ENCODE data around the gene COLGALT1.
"Not testable (repeated sequence)": the region's sequence is repeated elsewhere in the genome, so short reads cannot be mapped to it uniquely, and the experiment has no call there.

Gene COLGALT1

DNA sequence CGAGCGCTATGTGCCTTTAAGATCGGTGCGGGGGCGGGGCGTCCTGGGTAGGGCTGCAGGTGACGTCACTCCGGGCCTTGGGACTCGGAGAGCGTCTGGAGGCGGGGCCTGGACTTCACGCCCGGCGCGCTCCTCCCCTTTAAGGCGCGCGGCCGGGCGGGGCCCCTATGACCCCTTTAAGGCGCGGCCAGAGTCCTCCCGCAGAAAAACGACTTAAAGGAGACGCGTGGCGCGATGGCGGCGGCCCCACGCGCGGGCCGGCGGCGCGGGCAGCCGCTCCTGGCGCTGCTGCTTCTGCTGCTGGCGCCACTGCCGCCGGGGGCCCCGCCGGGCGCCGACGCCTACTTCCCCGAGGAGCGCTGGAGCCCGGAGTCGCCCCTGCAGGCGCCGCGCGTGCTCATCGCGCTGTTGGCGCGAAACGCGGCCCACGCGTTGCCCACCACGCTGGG lies at the start of gene COLGALT1:
TSS of gene COLGALT1 (plus strand) at position 170 of the 449 bp plus-strand sequence. CDS start at position 235, 65 bp downstream.
- DNase-seq = peak; percentile 92

DNA sequence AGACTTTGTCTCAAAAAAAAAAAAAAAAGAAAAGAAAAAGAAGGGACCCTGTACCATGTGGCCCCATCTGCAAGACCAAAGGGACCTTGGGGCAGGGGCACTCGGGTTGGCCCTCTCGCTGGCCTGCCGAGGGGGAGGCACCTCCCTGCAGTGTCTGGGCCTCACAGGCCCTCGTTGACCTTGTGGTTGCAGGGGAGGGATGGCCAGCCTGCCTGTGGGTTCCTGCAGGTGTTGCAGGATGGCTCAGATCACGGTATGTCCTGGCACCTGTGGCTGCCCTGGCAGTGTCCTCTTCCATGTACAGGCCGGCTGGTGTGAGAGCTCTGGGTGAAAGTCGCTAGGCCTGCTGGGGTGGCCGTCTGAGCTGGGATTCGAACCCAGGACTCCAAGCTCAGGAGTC lies 48.7 kb upstream of the COLGALT1 start:
- DNase-seq = no peak

DNA sequence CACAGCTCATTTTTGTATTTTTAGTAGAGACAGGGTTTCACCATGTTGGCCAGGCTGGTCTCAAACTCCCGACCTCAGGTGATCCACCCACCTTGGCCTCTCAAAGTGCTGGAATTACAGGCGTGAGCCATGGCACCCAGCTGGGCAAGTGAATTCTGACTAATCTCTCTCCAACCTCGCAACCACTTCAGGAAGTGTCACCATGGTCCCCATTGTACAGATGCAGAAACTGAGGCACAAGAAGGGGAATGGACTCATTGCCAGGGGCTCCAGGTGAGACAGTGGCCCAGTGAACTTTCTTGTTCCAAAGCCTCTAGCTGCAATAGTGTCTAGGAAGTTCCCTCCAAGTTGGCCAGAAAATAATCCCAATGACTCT lies 46.9 kb upstream of the COLGALT1 start:
- not testable (repeated sequence) for DNase-seq

DNA sequence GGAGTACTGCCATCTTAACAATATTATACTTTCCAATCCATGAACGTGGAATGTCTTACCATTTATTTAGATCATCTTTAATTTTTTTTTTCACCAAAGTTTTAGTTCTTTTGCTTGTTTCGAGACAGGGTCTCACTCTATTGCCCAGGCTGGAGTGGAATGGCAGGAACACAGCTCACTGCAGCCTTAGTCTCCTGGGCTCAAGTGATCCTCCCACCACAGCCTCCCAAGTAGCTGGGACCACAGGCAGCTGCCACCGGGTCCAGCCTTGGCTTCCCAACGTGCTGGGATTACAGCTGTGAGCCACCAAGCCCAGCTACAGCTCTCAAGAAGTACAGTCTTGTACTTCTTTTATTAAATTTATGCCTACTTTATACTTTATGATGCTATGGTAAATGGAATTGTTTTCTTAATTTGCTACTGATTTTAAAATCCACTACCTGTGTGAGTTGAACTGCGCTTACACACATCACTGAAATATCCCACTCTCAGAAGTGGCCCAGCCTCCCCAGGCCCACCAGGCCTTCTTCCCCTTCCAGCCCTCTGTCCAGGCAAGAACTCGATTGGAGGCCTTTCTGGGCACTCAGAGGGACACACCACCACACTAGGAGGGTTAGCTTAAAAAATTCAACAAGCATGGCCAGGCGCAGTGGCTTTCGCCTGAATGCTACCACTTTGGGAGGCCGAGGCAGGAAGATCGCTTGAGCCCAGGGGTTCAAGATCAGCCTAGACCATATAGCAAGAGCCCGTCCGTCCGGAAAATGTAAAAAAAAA lies 45.0 kb upstream of the COLGALT1 start:
- no peak for DNase-seq

DNA sequence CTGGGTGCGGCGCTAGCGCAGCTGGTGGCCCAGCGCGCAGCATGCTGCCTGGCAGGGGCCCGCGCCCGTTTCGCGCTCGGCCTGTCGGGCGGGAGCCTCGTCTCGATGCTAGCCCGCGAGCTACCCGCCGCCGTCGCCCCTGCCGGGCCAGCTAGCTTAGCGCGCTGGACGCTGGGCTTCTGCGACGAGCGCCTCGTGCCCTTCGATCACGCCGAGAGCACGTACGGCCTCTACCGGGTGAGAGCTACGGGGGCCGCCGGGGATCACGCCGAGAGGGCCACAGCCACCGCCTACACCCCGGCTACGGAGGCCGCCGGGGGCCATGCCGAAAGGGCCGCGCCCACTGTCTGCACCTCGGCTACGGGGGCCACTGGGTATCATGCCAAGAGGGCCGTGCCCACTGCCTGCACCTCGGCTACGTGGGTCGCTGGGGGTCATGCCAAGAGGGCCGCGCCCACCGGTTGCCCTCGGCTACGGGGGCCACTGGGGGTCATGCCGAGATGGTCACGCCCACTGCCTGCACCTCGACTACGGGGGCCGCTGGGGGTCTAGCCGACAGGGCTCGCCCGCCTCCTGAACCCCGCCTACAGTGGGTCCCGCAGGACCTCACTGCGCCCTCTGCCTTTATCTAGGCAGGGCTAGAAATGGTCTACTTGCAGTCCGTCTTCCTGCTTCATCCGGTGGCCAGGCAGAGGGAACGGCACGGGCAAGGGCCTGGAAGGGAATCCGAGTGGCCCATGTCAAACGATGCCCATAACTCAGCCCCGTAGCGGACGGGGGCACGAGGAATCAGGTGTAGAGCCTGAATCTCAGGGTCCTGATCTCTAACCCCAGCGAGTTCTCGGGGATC lies 43.5 kb upstream of the COLGALT1 start:
- DNase-seq = peak; percentile 33

DNA sequence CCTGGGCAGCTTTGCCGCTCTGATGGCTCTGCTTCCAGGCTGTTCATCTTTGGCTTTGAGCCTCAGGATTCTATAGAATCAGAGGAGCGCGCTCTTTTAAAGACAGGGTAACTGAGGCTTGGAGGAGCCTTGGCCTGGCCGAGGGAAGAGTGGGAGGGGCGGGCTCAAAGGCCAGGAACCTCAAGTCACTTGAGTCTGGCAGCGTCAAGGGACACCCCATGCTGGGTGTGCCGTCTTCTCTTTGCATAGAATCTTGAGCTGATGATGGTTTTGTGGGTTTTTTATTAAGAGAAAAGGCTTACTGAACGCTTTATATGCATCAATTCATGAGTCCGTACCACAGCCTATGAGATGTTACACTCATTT lies 42.9 kb upstream of the COLGALT1 start:
- no peak for DNase-seq

DNA sequence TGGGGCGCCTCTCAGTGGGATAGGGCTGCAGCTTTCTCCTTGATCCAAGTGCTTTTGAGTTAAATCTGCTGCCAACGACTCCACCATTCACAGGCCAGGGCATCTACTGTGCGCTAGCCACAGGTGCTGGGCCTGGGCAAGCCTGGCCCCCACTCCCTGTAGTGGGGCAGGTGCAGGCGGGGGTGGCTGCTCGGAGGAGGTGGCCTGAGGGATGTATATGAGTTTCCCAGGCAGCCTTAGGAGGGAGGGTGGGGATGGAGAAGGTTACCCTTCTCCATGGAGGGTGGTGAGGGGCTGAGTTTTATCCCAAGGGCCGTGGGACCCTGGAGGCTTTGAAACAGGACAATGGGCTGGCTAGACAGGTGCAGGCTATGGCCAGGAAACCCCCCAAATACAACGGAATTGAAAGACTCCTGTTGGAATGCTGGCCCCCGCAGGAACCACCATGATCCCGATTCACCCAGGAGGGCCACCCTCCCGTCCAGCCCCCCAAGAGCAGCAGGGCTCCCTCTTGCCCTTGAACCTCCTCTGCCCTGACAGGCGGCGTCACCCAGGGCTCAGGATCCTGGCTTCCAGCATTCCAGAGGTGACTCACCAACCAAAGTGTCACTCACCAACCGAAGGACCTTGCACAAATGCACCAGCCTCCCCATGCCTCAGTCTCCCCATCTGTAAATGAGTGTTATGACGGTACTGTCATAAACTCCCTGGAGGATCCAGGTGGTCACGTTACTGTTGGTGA lies 39.9 kb upstream of the COLGALT1 start:
- DNase-seq = no peak

DNA sequence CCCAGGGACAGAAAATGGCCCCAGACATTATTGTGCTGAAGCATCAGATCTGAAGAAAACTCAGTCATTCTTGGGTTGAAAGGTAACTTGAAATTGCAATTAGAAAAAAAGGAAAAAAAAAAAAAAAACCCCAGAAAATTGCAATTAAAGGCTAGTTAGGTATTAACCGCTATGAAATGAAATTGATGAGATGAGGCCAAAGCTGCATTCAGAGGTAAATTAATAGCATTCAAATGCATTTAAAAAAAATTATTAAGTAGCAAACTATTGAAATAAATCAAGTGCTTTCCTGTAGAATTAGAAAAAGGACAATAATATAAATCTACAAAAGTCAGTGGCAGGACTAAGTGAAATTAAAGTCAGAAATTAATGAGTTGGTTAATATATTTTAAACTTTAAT lies 37.6 kb upstream of the COLGALT1 start:
- no peak for DNase-seq

DNA sequence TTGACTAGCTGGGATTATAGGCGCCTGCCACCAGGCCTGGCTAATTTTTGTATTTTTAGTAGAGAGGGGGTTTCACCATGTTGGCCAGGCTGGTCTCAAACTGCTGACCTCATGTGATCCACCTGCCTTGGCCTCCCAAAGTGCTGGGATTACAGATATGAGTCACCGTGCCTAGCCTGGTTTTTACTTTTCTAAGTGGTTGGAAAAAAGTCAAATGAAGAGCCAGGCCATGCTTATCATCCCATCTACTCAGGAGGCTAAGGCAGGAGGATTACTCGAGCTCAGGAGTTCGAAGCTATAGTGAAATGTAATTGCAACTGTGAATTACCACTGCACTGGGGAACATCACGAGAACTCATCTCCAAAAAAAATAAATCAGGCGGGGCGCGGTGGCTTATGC lies 36.8 kb upstream of the COLGALT1 start:
- DNase-seq = not testable (repeated sequence)

DNA sequence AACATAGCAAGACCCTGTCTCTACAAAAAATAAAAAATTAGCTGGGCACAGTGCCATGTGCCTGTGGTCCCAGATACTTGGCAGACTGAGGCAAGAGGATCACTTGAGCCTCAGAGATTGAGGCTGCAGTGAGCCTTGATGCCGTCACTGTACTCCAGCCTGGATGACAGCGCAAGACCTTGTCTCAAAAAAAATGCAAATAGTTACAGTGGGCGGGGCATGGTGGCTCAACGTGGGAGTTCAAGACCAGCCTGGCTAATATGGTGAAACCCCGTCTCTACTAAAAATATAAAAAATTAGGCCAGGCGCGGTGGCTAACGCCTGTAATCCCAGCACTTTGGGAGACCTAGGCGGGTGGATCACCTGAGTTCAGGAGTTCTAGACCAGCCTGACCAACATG lies 35.5 kb upstream of the COLGALT1 start:
- DNase-seq = no peak

DNA sequence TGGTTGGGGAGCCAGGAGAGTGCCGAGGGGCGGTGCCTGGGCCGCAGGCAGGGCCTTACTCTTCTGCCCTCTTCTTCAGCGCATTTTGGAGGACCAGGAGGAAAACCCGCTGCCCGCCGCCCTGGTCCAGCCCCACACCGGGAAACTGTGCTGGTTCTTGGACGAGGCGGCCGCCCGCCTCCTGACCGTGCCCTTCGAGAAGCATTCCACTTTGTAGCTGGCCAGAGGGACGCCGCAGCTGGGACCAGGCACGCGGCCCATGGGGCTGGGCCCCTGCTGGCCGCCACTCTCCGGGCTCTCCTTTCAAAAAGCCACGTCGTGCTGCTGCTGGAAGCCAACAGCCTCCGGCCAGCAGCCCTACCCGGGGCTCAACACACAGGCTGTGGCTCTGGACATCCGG lies 34.6 kb upstream of the COLGALT1 start:
- DNase-seq = no peak

DNA sequence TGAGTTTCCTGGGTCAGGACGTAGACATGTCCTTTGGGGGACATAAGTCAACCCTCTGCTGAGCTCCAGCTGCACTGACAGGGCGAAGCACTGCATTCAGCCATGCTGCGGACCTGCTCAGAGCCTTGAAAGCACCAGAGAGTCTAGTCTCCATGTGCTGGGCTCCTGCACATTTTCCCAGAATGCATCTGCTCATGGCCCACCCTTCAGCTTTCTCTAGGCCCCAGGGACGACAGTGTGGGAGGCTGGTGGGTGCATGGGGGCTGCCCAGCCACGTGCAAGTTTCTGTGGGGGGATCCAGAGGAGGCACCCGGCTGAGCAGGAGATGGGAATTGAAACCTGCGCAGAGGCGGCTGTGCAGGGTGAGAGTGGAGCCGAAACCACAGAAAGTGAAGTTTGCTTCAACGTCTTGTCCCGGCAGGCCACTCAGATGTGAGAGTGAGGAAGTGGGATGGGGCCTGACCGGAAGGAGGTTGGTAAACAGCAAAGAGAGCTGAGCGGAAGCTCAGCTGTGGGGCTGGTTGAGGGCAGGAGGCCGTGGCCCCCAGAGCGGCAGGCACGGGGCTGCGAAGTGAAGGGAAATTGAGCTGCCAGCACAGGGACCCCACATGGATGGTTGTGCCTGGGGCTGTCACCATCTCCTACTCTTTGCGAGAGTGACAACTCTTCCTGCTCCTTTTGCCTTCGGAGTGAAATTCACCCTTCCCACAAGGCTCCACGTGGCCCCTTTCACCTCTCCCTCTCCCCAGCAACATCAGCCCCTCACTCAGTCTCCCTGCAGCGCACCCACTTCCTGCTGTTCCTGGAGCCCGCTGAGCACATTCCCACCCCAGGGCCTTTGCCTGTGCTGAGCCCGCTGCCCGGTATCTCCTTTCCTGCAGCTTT lies 32.2 kb upstream of the COLGALT1 start:
- no peak for DNase-seq

DNA sequence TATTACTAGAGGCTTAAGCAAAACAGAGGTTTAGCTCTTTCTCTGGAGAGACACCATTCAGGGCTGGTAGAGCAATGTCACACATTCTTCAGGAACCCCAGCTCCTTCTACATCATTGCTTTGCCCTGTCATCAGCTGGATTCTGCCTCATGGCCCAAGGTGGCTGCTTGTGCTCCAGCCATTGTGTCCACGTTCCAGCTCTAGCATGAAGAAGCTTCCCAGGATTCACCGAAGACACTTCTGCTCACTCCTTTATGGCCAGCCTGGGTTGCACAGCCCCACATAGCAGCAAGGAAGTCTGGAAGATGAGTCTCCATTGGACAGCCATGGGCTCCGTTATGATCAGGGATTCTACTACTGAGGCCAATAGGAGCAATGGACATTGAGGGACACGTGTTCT lies 30.8 kb upstream of the COLGALT1 start:
- no peak for DNase-seq

DNA sequence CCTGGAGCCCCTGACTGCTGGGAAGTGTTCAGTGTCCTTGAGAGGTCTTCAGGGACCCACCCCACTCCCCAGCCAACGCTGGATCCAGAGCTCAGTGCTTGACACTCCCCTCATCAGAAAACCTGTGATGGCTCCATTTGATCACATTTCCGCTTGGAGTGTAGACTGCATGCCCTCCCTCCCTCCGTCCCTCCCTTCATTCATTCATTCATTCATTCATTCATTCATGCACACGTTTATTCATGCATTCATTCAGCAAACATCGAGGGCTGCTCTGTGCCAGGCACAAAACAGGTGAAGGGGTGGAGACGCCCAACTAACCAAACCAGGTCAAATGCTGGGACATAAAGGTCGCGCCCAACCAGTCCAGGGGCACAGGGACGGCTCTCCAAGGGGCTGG lies 30.3 kb upstream of the COLGALT1 start:
- DNase-seq = no peak

DNA sequence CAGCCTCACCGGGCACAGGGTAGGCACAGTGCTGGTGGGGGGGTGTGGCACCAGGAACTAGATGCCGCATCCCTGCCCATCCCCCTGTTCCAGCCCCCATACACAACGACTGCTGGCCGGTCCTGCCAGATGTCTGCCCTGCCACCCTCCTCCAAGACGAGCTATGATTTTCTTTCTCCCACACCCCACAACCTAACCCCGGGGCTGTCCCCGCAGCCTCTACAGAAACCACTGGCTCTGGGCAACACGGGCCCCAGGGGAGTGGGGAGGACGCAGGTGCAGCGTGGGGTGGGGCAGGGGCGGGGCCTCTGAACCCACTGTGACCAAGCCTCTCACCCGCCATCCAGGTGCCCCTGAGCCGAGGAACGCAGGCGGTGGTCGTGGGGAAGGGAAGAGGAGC lies 28.5 kb upstream of the COLGALT1 start:
- DNase-seq = no peak

DNA sequence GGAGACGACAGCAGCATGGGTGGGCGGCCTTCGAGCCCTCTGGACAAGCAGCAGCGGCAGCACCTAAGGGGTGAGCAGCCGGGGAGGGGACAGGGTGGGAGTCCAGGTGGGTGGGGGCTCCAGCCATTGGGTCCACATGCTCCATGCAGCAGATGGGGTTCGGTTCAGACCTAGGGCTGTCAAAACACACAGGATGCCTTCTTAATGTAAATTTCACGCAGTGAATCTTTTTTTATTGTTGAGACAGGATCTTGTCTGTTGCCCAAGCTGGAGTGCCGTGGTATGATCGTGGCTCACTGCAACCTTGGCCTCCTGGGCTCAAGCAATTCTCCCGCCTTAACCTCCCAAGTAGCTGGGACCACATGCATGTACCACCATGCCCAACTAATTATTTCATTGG lies 28.1 kb upstream of the COLGALT1 start:
- DNase-seq = no peak

DNA sequence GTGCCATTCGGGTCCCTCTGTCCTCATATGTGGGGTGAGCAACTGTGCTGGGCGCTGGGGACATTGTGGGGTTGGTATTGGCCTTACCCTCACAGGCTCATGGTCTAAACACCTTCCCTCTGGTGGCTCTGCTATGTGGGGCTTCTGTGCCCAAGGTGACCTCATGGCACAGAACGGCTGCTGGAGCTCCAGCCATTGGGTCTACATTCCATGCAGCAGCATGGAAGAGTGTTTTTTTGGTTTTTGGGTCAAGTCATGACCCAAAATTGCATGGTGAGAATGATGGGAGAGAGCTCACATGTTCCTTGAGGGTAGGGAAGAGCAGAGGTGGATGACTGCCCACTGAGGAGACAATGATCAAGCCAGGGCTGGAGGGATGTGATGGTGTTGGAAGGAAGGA lies 26.8 kb upstream of the COLGALT1 start:
- DNase-seq = no peak

DNA sequence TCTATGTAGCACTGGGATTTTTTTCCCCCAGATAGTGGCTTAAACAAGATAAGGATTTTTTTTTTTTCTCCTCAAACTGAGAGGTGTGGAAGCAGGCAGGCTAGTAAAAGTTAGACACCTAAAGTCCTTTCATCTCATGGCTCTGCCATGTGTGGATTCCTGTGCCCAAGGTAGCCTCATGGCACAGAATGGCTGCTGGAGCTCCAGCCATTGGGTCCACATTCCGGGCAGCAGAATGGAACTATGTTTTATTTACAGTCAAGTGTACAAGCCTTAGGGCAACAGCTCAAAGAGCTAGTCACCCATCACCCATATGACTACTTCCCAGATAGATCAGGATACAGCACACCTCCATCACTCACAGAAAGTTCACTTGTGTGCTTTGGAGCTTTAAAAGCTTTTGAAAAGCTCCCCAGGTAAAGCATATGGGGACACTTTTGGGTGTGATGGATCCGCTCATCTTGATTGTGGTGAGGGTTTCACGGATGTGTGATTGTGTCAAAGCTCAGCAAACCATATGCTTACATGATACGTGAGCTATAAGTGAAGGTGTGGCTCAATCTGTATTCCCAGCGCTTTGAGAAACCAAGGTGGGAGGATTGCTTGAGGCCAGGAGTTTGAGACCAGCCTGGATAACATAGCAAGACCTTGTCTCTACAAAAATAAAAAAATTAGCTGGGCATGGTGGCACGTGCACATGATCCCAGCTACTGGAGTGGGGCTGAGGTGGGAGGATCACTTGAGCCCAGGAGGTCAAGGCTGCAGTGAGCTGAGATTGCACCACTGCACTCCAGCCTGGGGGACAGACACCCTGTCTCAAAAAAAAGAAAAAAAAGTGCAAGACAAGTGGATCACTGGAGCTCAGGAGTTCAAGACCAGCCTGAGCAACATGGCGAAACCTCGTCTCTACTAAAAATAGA lies 25.9 kb upstream of the COLGALT1 start:
- no peak for DNase-seq

DNA sequence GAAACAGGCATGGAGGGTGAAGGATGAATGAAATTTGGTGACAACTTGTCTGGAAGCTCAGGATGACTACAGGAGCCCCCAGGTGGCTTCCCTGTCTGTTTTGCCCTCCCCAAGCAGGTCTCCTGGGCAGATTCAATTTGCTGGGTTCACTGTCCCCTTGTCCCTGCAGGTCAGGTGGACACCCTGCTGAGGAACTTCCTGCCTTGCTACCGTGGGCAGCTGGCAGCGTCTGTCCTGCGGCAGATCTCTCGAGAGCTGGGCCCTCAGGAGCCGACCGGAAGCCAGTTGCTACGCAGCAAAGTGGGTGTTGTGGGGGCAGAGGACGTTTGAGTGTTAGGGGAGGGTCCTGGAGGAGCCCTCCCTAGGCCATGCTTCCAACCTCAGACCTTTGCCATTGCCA lies 24.9 kb upstream of the COLGALT1 start:
- DNase-seq = no peak

DNA sequence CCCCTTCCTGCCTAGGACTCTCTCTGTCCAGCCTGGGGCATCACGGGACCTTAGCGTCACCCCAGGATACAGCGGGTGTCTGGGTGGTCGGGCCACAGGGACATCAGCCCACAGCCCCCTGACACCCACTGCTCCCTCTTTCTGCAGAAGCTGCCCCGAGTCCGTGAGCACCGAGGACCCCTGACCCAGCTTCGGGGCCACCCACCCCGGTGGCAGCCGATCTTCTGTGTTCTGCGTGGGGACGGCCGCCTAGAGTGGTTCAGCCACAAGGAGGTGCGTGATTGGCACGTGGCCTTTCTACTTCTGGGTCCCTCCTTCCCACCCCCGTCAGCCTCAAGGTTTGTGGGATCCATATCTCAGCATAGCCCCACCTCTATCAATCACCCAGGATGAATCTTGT lies 23.3 kb upstream of the COLGALT1 start:
- no peak for DNase-seq

DNA sequence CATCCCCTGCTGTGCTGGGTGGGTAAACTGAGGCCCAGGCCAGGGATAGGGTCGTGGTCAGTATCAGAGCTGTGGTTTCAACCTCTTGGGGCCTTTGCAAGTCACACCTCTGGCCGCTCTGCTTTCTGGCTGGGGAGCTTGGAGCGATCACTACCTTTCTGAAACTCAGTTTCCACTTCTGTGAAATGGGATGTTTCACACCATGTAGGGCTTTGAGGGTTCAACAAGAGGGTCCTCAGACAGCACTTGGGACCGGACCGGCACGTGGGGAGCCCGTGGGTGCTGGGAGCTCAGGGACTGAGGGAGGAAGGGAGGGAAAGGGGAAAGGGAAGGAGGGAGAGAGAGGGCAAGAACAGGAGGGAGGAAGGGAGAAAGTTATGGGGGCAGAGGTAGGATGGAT lies 22.9 kb upstream of the COLGALT1 start:
- DNase-seq = no peak
